Measurements from ENCODE around the gene ELOVL1. TPM values are rescaled to one million over a fixed set of nuclear protein-coding genes. Genes with fewer than 3 reads are reported as not detected.
A peak's percentile ranks its signal among the peaks of the same experiment; 100 is the strongest.

Gene ELOVL1
- total RNA-seq, 1 experiment from 2014 or later, result 91.3 TPM

DNA sequence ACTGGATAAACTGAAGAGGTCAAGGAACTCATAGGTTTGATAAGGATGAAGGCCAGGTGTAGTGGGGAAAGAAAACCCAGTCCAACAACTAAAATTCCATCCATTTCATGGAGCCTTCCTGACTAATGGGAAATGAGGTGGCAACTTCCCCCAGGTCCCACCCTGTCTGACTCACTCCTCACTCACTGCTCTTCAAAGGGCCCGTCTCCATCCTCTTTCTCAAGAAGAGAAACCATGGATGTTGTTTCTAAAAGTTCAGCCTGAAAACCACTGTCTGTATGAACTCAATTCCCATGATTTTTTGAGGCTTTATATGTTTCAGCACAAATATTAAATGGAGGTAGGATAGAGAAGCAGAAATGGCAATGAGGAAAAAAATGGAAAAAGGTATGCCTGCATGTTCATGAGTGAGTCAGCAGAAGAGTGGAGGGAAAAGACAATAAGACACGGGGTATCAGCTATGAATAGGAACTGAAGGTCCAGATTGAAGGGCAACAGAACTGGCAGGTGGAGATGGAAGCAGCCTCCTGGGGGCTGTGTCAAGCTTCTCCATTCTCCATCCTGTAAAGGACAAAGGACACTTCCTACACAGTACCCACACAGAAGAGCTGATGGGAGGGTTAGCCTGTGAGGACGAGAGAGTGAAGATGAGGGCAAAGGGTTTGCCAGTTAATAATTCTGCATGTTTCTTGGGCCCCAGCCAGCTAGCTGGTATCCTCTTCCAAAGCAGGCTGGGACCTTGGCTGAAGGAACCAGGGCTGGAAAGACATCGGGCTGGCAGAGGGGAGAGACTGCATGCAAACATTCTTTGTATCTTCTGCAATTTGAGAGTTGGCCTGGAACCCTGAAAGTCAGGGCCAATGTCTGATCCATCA is 5.5 kb upstream of the ELOVL1 start:
- Histone ChIP-seq H3K9me3 (ENCODE audit: control insufficient read depth in 1 of 2, insufficient read depth in 1 of 2, low read depth in 1 of 2, low read length in 2 of 2) (no peaks in the 10 kb centered on the region), H3K27ac (ENCODE audit: low read depth, low read length) (peak overlapping the region; percentile 93), H3K9ac (ENCODE audit: low read length) (peak overlapping the region; percentile 59), H3K79me2 (ENCODE audit: insufficient read depth, low read length) (peaks cover 18% of the 10 kb centered on the region), H3K9me2 (ENCODE audit: insufficient read depth) (no peaks in the 10 kb centered on the region), H2AFZ (ENCODE audit: low read depth, low read length, poor library complexity, severe bottlenecking) (no peak overlapping the region), H3K4me3 (replicated peaks in 1 of 2; ENCODE audit: low read depth in 1 of 2, low read length in 2 of 2) (peak overlapping the region; percentile 21 to 34; a peak in 3 of 4 replicates), H3K4me2 (ENCODE audit: low read length) (peak overlapping the region; percentile 66), H3K36me3 (ENCODE audit: control insufficient read depth in 1 of 2, insufficient read depth in 2 of 2, low read length in 2 of 2) (no peaks in the 10 kb centered on the region), H4K20me1 (ENCODE audit: insufficient read depth) (no peaks in the 10 kb centered on the region), H3K4me1 (ENCODE audit: control insufficient read depth in 1 of 2, insufficient read depth in 2 of 2, low read length in 2 of 2) (peaks cover 31 to 69% of the 10 kb centered on the region in 2 experiments), H3K27me3 (ENCODE audit: insufficient read depth, low read length) (no peaks in the 10 kb centered on the region)
- TF ChIP-seq TCF7L2 (IDR thresholded peaks at IDR 0.05; ENCODE audit: borderline replicate concordance, extremely low read depth, insufficient read depth, insufficient read length), result peak; percentile 98
- TF ChIP-seq, protein P1, sequence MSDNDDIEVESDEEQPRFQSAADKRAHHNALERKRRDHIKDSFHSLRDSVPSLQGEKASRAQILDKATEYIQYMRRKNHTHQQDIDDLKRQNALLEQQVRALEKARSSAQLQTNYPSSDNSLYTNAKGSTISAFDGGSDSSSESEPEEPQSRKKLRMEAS (IDR thresholded peaks at IDR 0.05), result no peak
- TF ChIP-seq POLR2AphosphoS5 (IDR thresholded peaks at IDR 0.05; ENCODE audit: low read depth, low read length), result peak; percentile 46; the same call in 1 of the 2 replicates
- RAD21 ChIA-PET (ENCODE audit: low non-redundant PET in 1 of 2, low total read pairs in 2 of 2, uncharacterized antibody in 2 of 2, unreplicated experiment in 2 of 2), result no interaction called here
- POLR2A ChIA-PET, result interaction anchor here (1.4 to 2.4 kb wide), 3 partner anchors 10 to 88 kb away, joined by 3 to 7 read pairs (median 7); partner anchors contain the start of genes C1orf210 and CDC20
- intact Hi-C loops (cut with micrococcal nuclease), result no loop called here
- peak; percentile 86 for DNase-seq (ENCODE audit: low read depth, low spot score)
- BruUV-seq (replicated peaks), result no TSS peak
- CTCF ChIA-PET, result interaction anchor here (1.2 to 1.3 kb wide), 2 partner anchors 15 to 41 kb away, joined by 4 read pairs; no protein-coding TSS in a partner anchor
- peak; percentile 70 for ATAC-seq

DNA sequence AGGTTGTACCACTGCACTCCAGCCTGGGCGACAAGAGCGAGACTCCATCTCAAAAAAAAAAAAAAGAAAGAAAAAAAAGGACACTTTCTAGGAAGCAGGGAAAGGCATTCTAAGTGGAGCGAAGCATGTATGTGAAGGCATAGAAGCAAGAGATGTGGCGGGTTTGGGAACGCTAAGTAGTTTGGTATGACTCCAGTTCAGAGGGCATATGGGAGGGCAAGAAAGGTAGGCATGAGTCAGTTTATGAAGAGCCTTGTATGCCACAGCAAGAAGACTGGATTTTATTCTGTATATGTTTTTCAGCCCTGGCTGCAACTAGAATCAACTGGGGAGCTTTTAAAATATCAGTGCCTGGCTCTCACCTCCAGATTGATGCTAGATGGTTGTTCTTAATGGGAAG is 4.4 kb upstream of the ELOVL1 start:
- Histone ChIP-seq H4K20me1 (ENCODE audit: insufficient read depth) (no peaks in the 10 kb centered on the region), H3K36me3 (ENCODE audit: control insufficient read depth in 1 of 2, insufficient read depth in 2 of 2, low read length in 2 of 2) (no peaks in the 10 kb centered on the region), H3K27me3 (ENCODE audit: insufficient read depth, low read length) (no peaks in the 10 kb centered on the region), H3K9me3 (ENCODE audit: control insufficient read depth in 1 of 2, insufficient read depth in 1 of 2, low read depth in 1 of 2, low read length in 2 of 2) (no peaks in the 10 kb centered on the region), H3K9ac (ENCODE audit: low read length) (peak overlapping the region; percentile 59), H3K4me3 (replicated peaks in 1 of 2; ENCODE audit: low read depth in 1 of 2, low read length in 2 of 2) (peak overlapping the region in 1 of 2 experiments; percentile 34; a peak in 2 of 4 replicates), H3K4me1 (ENCODE audit: control insufficient read depth in 1 of 2, insufficient read depth in 2 of 2, low read length in 2 of 2) (peaks cover 31 to 72% of the 10 kb centered on the region in 2 experiments), H3K27ac (ENCODE audit: low read depth, low read length) (peak overlapping the region; percentile 93), H3K4me2 (ENCODE audit: low read length) (peak overlapping the region; percentile 66), H3K9me2 (ENCODE audit: insufficient read depth) (no peaks in the 10 kb centered on the region), H2AFZ (ENCODE audit: low read depth, low read length, poor library complexity, severe bottlenecking) (no peak overlapping the region), H3K79me2 (ENCODE audit: insufficient read depth, low read length) (peaks cover 24% of the 10 kb centered on the region)
- RAD21 ChIA-PET (ENCODE audit: low non-redundant PET in 1 of 2, low total read pairs in 2 of 2, uncharacterized antibody in 2 of 2, unreplicated experiment in 2 of 2), result no interaction called here
- BruUV-seq (replicated peaks), result no TSS peak
- CTCF ChIA-PET, result no interaction called here
- peak; percentile 42 for DNase-seq (ENCODE audit: low read depth, low spot score)
- TF ChIP-seq ATF3 (IDR thresholded peaks at IDR 0.05) (no peak), TCF7L2 (IDR thresholded peaks at IDR 0.05; ENCODE audit: borderline replicate concordance, extremely low read depth, insufficient read depth, insufficient read length) (no peak), CBX3 (IDR thresholded peaks at IDR 0.05; ENCODE audit: low read depth) (no peak), ZNF274 (IDR thresholded peaks at IDR 0.05; ENCODE audit: low read depth, low read length) (no peak), CEBPB (IDR thresholded peaks at IDR 0.05; ENCODE audit: low read depth) (no peak), SP1 (IDR thresholded peaks at IDR 0.05; ENCODE audit: low read depth) (no peak), POLR2AphosphoS5 (IDR thresholded peaks at IDR 0.05; ENCODE audit: low read depth, low read length) (no peak), POLR2A (IDR thresholded peaks at IDR 0.05; ENCODE audit: borderline replicate concordance, extremely low read depth, insufficient read depth, insufficient read length) (no peak)
- TF ChIP-seq, protein P1 (IDR thresholded peaks at IDR 0.05), result no peak
- intact Hi-C loops (cut with micrococcal nuclease), result no loop called here
- no peak for ATAC-seq
- POLR2A ChIA-PET, result interaction anchor here (1.6 to 2.4 kb wide), 2 partner anchors 9 to 87 kb away, joined by 3 to 7 read pairs; partner anchors contain the start of gene C1orf210
